OCI-LY7 (cell line): ENCODE measurements around the gene ZNF804A. TPM values are rescaled to one million over a fixed set of nuclear protein-coding genes. Genes with fewer than 3 reads are reported as not detected.

Experiments used
- BruUV-seq: library from RNA; stranded (reverse); fragments of 400-500 nt; replicated peaks from 2 replicates; lab custom pipeline; 2021; lab: Mats Ljungman, UMichigan
- CTCF ChIA-PET: fragments of 300-600 bp; sonication (Branson Sonifier 250); formaldehyde crosslinking; loops from one replicate; lab custom pipeline; 2022; ENCODE audit warnings: antibody characterized with exemption; ENCODE audit not compliant: unreplicated experiment; lab: Charles Lee
- POLR2A ChIA-PET: fragments of 300-600 bp; sonication (Branson Sonifier 250); formaldehyde crosslinking; loops from one replicate; lab custom pipeline; 2022; ENCODE audit warnings: antibody characterized with exemption; lab: Charles Lee
- DNase-seq: peaks from one replicate; pipeline ENCODE4 v3.0.0-alpha.2; 2015; ENCODE audit warnings: low spot score
- H2AFZ ChIP-seq: fragments of 200-600 bp; sonication (generic), shearing (Covaris generic); 2 replicates; pipeline ENCODE4 v1.6.1; 2014; ENCODE audit warnings: mild to moderate bottlenecking, antibody characterized with exemption, low read length, moderate library complexity
- H3K27ac ChIP-seq: fragments of 200-600 bp; sonication (generic); 2 replicates; pipeline ENCODE4 v1.5.1; 2014; ENCODE audit warnings: mixed run types, low read depth, mild to moderate bottlenecking, moderate library complexity, low read length, inconsistent platforms; ENCODE audit not compliant: poor library complexity, severe bottlenecking
- H3K36me3 ChIP-seq: fragments of 200-600 bp; sonication (generic); 2 replicates; pipeline ENCODE4 v1.6.1; 2014; ENCODE audit warnings: mild to moderate bottlenecking, antibody characterized with exemption, low read length, moderate library complexity, mixed read lengths; ENCODE audit not compliant: insufficient read depth
- H3K4me1 ChIP-seq: fragments of 200-600 bp; sonication (generic); 2 replicates; pipeline ENCODE4 v1.5.1; 2014; ENCODE audit warnings: mild to moderate bottlenecking, low read length; ENCODE audit not compliant: insufficient read depth, poor library complexity, severe bottlenecking
- H3K4me2 ChIP-seq: fragments of 200-600 bp; sonication (generic); 2 replicates; pipeline ENCODE4 v1.6.1; 2014; ENCODE audit warnings: mild to moderate bottlenecking, low read length
- H3K4me3 ChIP-seq: fragments of 200-600 bp; sonication (generic); 2 replicates; pipeline ENCODE4 v1.5.1; 2014; ENCODE audit warnings: mild to moderate bottlenecking, low read depth, low read length; ENCODE audit not compliant: poor library complexity, severe bottlenecking
- H3K79me2 ChIP-seq: fragments of 200-600 bp; sonication (generic); 2 replicates; pipeline ENCODE4 v1.6.1; 2016; ENCODE audit warnings: low read depth, mild to moderate bottlenecking, low read length, moderate library complexity, mixed read lengths; ENCODE audit not compliant: insufficient read depth
- H3K9me2 ChIP-seq: fragments of 200-600 bp; sonication (generic); 2 replicates; pipeline ENCODE4 v1.6.1; 2016; ENCODE audit warnings: mild to moderate bottlenecking, low read length, mixed read lengths; ENCODE audit not compliant: insufficient read depth
- H3K9me3 ChIP-seq: fragments of 200-600 bp; sonication (generic); 2 replicates; pipeline ENCODE4 v1.6.1; 2014; ENCODE audit warnings: mild to moderate bottlenecking, mixed run types, low read length, mixed read lengths
- H4K20me1 ChIP-seq: fragments of 200-600 bp; sonication (generic); 2 replicates; pipeline ENCODE4 v1.6.1; 2014; ENCODE audit warnings: mild to moderate bottlenecking, antibody characterized with exemption, low read length, moderate library complexity, mixed read lengths; ENCODE audit not compliant: insufficient read depth
- CTCF ChIP-seq: fragments of 200-600 bp; sonication (generic); conservative IDR thresholded peaks from 2 replicates; pipeline ENCODE4 v1.5.1; 2014; ENCODE audit warnings: mild to moderate bottlenecking, antibody characterized with exemption, low read length, moderate library complexity, mixed read lengths
- EZH2phosphoT487 ChIP-seq: fragments of 200-600 bp; sonication (generic); IDR thresholded peaks from 2 replicates; pipeline ENCODE4 v1.6.1; 2018; ENCODE audit warnings: low read depth, borderline replicate concordance, mild to moderate bottlenecking, mixed run types, antibody characterized with exemption, low read length, moderate library complexity, mixed read lengths
- intact Hi-C: fragments of 100-400 bp; cut with micrococcal nuclease; formaldehyde crosslinking; loops from one replicate; pipeline ENCODE4 v1.10.0; 2022; ENCODE audit not compliant: unreplicated experiment
- total RNA-seq, 2 experiments: library from RNA; depleted of rRNA in 1 of 2; stranded (reverse); fragments of >200 nt in 1 of 2; shearing (Covaris generic) in 1 of 2; gene quantifications; 2 replicates each; pipeline ENCODE4 v1.2.3, GENCODE V29; 2014 to 2022

Gene ZNF804A
- total RNA-seq, 2 experiments from 2014 or later: 14.4 to 19.9 TPM

GRCh38 chr2:184551626-184552025 lies 46.7 kb upstream of the ZNF804A start:
- H3K36me3 ChIP-seq: no peaks in the 10 kb centered on the region
- no peak for DNase-seq
- no TSS peak for BruUV-seq
- no peaks in the 10 kb centered on the region for H3K9me2 ChIP-seq
- no peak overlapping the region for H3K4me2 ChIP-seq
- no peak overlapping the region for H3K4me3 ChIP-seq
- no peaks in the 10 kb centered on the region for H3K4me1 ChIP-seq
- TF ChIP-seq EZH2phosphoT487: no peak
- no peak for TF ChIP-seq CTCF
- POLR2A ChIA-PET: interaction anchor here (0.6 kb wide), 1 partner anchor 45 kb away, joined by 3 read pairs; no protein-coding TSS in a partner anchor
- H4K20me1 ChIP-seq: no peaks in the 10 kb centered on the region
- H3K79me2 ChIP-seq: no peaks in the 10 kb centered on the region
- CTCF ChIA-PET: no interaction called here
- no peak overlapping the region for H2AFZ ChIP-seq
- H3K9me3 ChIP-seq: peaks cover 18% of the 10 kb centered on the region
- no peak overlapping the region for H3K27ac ChIP-seq
- intact Hi-C loops: no loop called here

- H3K27ac ChIP-seq: no peak overlapping the region
- no peak for TF ChIP-seq CTCF
- POLR2A ChIA-PET: interaction anchor here (1.0 kb wide), 1 partner anchor 10 kb away, joined by 3 read pairs; no protein-coding TSS in a partner anchor
- no TSS peak for BruUV-seq
- intact Hi-C loops: no loop called here
- H4K20me1 ChIP-seq: no peaks in the 10 kb centered on the region
- CTCF ChIA-PET: no interaction called here
- H2AFZ ChIP-seq: no peak overlapping the region
- no peak overlapping the region for H3K4me2 ChIP-seq
- no peaks in the 10 kb centered on the region for H3K9me2 ChIP-seq
- peaks cover 5% of the 10 kb centered on the region; the same call in 1 of the 2 replicates for H3K9me3 ChIP-seq
- no peaks in the 10 kb centered on the region for H3K36me3 ChIP-seq
- no peak overlapping the region for H3K4me3 ChIP-seq
- no peak for DNase-seq
- H3K4me1 ChIP-seq: no peaks in the 10 kb centered on the region
- no peaks in the 10 kb centered on the region for H3K79me2 ChIP-seq
Measured at GRCh38 chr2:184554736-184555135, 43.6 kb upstream of the ZNF804A start.

- H2AFZ ChIP-seq: no peak overlapping the region
- no peak for DNase-seq
- no peaks in the 10 kb centered on the region for H3K79me2 ChIP-seq
- H3K27ac ChIP-seq: no peak overlapping the region
- no peaks in the 10 kb centered on the region for H3K9me2 ChIP-seq
- intact Hi-C loops: no loop called here
- H3K4me3 ChIP-seq: no peak overlapping the region
- ChIA-PET POLR2A (no interaction called here), CTCF (no interaction called here)
- H3K36me3 ChIP-seq: no peaks in the 10 kb centered on the region
- TF ChIP-seq EZH2phosphoT487: no peak
- TF ChIP-seq CTCF: no peak
- H3K9me3 ChIP-seq: no peaks in the 10 kb centered on the region
- no peak overlapping the region for H3K4me2 ChIP-seq
- no TSS peak for BruUV-seq
- no peaks in the 10 kb centered on the region for H3K4me1 ChIP-seq
- H4K20me1 ChIP-seq: no peaks in the 10 kb centered on the region
Measured at GRCh38 chr2:184555352-184555751, 43.0 kb upstream of the ZNF804A start.
